HL-60/S4 treated with phorbol 12-myristate 13-acetate at 8.2 ng/mL for 4 days and 3 days (cell line): ENCODE results near the gene FSIP1.

ENCODE experiments used
- in situ Hi-C: fragments of 300-500 bp; cut with MboI; formaldehyde crosslinking; loops from 2 replicates; pipeline ENCODE4 v1.15.0; 2022; ENCODE audit warnings: low sequenced_read_pairs

FSIP1 gene

GRCh38 chr15:39573287-39573686 lies 209.4 kb downstream of the FSIP1 start:
- in situ Hi-C loops, result no loop called here

- in situ Hi-C loops, result no loop called here
Observed at GRCh38 chr15:39565851-39566250, 216.8 kb downstream of the FSIP1 start.

DNA sequence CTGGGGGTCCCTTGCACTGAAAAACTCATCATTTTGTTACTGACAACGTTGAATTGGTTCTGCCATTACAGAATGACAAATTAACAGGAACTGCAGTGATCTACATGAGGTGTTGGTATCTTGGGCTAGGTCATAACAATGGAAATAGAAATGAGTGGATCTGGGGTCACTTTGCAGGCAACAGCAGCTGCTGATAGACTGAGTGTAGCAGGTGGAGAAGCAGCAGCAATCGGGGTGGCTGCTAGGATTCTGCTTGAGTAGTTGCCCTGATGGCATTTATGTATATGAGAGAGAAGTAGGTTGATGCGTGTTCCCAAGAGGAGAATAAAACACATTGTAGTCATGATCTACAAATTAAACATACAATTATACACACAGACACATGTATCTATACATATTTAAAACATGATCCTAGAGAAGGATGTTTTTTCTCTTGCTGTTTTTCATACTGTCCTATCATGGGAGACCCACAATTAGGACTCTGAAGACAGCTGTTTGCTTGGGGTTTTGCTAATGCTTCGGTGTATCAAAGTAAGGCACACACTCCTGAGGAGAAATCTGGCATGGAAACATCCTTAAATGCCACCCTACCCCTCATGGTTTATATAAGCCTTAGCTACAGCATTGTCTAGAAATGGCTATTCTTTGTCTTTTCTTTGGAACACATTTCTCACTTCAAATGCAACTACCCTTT lies 217.5 kb downstream of the FSIP1 start:
- in situ Hi-C loops, result no loop called here

- in situ Hi-C loops, result no loop called here
Observed at GRCh38 chr15:39558421-39558820, 224.2 kb downstream of the FSIP1 start.

DNA sequence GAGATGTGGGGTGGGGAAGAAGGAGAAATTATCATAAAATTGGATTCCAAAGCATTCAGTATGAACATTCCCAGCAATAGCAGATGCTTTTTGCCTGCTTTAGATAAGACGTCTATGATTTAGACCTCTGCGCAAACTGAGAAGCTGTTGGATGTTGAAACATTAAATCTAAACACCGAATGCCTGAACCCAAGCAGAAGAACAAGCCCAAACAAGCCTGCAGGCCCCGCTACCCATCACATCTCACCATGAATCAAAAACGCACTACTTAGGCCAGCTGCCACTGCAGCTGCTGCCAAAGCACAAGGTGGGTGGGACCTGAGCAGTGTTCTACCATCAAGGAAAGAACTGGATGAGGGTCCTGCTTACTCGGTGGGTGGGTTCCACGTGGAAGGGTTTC lies 226.2 kb downstream of the FSIP1 start:
- in situ Hi-C loops, result no loop called here

DNA sequence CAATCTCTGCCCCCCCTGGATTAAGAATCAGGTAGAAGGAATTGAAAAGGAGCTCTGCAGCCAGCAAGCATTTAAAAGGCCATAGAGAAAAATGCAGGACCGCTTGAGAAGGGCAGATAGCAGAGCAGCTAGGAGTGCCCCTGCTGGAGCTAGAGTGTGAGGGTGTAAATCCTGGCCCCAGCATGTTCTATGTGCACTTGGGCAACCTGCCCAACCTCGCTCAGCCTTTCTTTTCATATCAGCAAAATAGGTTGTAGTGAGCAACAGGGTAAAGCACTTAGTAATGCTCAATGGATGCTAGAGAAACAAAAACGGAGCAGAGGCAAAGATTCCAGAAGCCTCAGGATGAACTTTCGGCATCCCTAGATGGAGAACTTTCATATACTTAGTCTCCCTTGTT lies 226.8 kb downstream of the FSIP1 start:
- in situ Hi-C loops, result no loop called here

DNA sequence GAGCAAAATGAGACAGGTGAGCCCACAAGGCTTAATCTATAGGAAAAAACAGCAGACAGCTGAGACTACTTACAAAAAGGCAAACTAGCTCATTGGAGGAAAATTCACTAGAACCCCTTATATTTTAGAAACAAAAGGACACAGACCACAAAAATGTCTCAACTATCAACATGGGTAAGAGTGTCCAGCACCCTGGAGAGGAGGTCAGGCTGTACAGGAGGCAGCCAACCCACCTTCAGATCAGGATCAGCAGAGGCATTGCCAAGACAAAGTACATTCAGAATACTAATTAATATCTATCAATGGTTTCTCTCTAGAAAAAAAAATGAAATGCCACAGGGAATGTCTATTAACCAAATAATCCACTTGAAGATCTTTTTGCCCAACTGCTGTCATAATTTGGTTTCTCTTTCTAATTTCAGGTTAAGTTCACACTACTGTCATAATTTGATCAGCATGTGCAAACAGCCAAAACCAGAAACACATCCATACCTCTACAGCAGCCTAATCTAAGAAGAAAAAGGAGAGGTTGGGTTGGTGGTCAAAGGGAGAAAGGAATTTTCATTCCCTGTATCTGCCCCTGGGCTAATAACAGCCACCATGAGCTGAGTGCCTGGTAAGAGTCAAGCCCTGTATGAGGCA lies 227.8 kb downstream of the FSIP1 start:
- in situ Hi-C loops, result no loop called here

GRCh38 chr15:39553947-39554693 lies 228.5 kb downstream of the FSIP1 start:
- in situ Hi-C loops, result no loop called here

GRCh38 chr15:39552556-39552955 lies 230.1 kb downstream of the FSIP1 start:
- in situ Hi-C loops, result no loop called here

- in situ Hi-C loops, result no loop called here
Observed at GRCh38 chr15:39551476-39551875, 231.2 kb downstream of the FSIP1 start.
